Keratinocyte (primary cell): ENCODE data around the gene LFNG. TPM values are rescaled to one million over a fixed set of nuclear protein-coding genes. Genes with fewer than 3 reads are reported as not detected.

Experiments
- DNase-seq: peaks from one replicate; pipeline ENCODE4 v3.0.0-alpha.2; 2011; ENCODE audit warnings: low read depth, missing footprints, low spot score
- FAIRE-seq: peaks from 2 replicates; lab custom pipeline; 2011; peaks lifted over from hg19 to GRCh38; lab: Jason Lieb, UNC
- H2AFZ ChIP-seq: 2 replicates; pipeline ENCODE4 v1.6.0; 2012; ENCODE audit warnings: low read length, control low read depth, inconsistent platforms; ENCODE audit not compliant: control insufficient read depth
- H3K27ac ChIP-seq: 2 replicates; pipeline ENCODE4 v1.5.1; 2011; ENCODE audit warnings: low read length; ENCODE audit not compliant: control insufficient read depth, insufficient read depth
- H3K27me3 ChIP-seq: 3 replicates; pipeline ENCODE4 v1.6.0; 2011; ENCODE audit warnings: low read length; ENCODE audit not compliant: control insufficient read depth, insufficient read depth; ENCODE audit errors: extremely low read depth
- H3K36me3 ChIP-seq, 2 experiments: 2 replicates in 1 of 2; 3 replicates in 1 of 2; pipeline ENCODE4 v1.5.1; 2011; ENCODE audit warnings: low read length in 2 of 2, mild to moderate bottlenecking in 1 of 2; ENCODE audit not compliant: control insufficient read depth in 2 of 2, insufficient read depth in 2 of 2; ENCODE audit errors: extremely low read depth in 1 of 2
- H3K4me1 ChIP-seq: 3 replicates; pipeline ENCODE4 v1.5.1; 2011; ENCODE audit warnings: low read length; ENCODE audit not compliant: control insufficient read depth, insufficient read depth; ENCODE audit errors: extremely low read depth
- H3K4me2 ChIP-seq: 3 replicates; pipeline ENCODE4 v1.6.0; 2011; ENCODE audit warnings: low read depth, low read length; ENCODE audit not compliant: control insufficient read depth, insufficient read depth; ENCODE audit errors: extremely low read depth
- H3K4me3 ChIP-seq, 3 experiments: fragments of 200-600 bp in 1 of 3; sonication (generic) in 1 of 3; 2 replicates in 2 of 3; 3 replicates in 1 of 3; pipeline ENCODE4 v1.5.1; 2011 to 2016; ENCODE audit warnings: low read length in 3 of 3, mild to moderate bottlenecking in 3 of 3, control low read depth in 2 of 3, inconsistent platforms in 1 of 3, low read depth in 1 of 3, mixed read lengths in 1 of 3, mixed run types in 1 of 3, moderate library complexity in 1 of 3; ENCODE audit not compliant: control insufficient read depth in 2 of 3, insufficient read depth in 2 of 3; ENCODE audit errors: extremely low read depth in 1 of 3
- H3K79me2 ChIP-seq: 2 replicates; pipeline ENCODE4 v1.6.0; 2012; ENCODE audit warnings: low read length; ENCODE audit not compliant: control insufficient read depth, insufficient read depth
- H3K9ac ChIP-seq: 3 replicates; pipeline ENCODE4 v1.6.0; 2011; ENCODE audit warnings: low read length; ENCODE audit not compliant: control insufficient read depth, insufficient read depth; ENCODE audit errors: extremely low read depth
- H3K9me1 ChIP-seq: 3 replicates; pipeline ENCODE4 v1.6.0; 2011; ENCODE audit warnings: low read length; ENCODE audit not compliant: control insufficient read depth, insufficient read depth; ENCODE audit errors: extremely low read depth
- H3K9me3 ChIP-seq: 2 replicates; pipeline ENCODE4 v1.5.1; 2012; ENCODE audit warnings: low read depth, low read length; ENCODE audit not compliant: control insufficient read depth
- H4K20me1 ChIP-seq: 3 replicates; pipeline ENCODE4 v1.6.0; 2011; ENCODE audit warnings: low read length; ENCODE audit not compliant: control insufficient read depth, insufficient read depth; ENCODE audit errors: extremely low read depth
- CTCF ChIP-seq, 3 experiments: IDR thresholded peaks in 1 of 3; conservative IDR thresholded peaks in 1 of 3; optimal IDR thresholded peaks in 1 of 3; 2 replicates in 2 of 3; 3 replicates in 1 of 3; pipeline versions ENCODE3 to v1.5.1; 2011; ENCODE audit warnings: low read length in 3 of 3, mild to moderate bottlenecking in 3 of 3, moderate library complexity in 2 of 3, control low read depth in 1 of 3, inconsistent platforms in 1 of 3; ENCODE audit not compliant: insufficient read depth in 2 of 3; ENCODE audit errors: extremely low read depth in 1 of 3
- EZH2 ChIP-seq: IDR thresholded peaks from one replicate; pipeline ENCODE4 v1.6.1; 2012; ENCODE audit warnings: inconsistent platforms, mild to moderate bottlenecking, low read length, moderate library complexity
- dilution Hi-C: fragments of 300-500 bp; cut with MboI; formaldehyde crosslinking; loops from one replicate; pipeline ENCODE4 v1.7.0; 2020; ENCODE audit warnings: low sequenced_read_pairs; ENCODE audit not compliant: extremely low pct_ligation_motif_present
- polyA plus RNA-seq, 5 experiments: library from polyadenylated mRNA; depleted of rRNA in 3 of 5; stranded (reverse) in 3 of 5; stranded (forward) in 1 of 5; unstranded in 1 of 5; fragments of >200 nt; gene quantifications; 1 replicate in 1 of 5; 2 replicates in 3 of 5; 3 replicates in 1 of 5; pipeline versions ENCODE4 v1.2.1 to v1.2.3, GENCODE V29; 2011 to 2012; ENCODE audit warnings: missing spikeins in 2 of 5, low read depth in 1 of 5, low replicate concordance in 1 of 5

The LFNG gene
- polyA plus RNA-seq, 1 donor (not counting 4 experiments of a cell fraction or from before 2014, with no cell fraction given), result 17.7 TPM

GRCh38 chr7:2478399-2478785 is 41.2 kb upstream of the LFNG start:
- no peaks in the 10 kb centered on the region for H3K79me2 ChIP-seq
- DNase-seq, result no peak
- H2AFZ ChIP-seq, result no peak overlapping the region
- no peaks in the 10 kb centered on the region for H3K4me1 ChIP-seq
- no peak overlapping the region for H3K4me2 ChIP-seq
- H3K9me3 ChIP-seq, result no peaks in the 10 kb centered on the region
- H3K27ac ChIP-seq, result no peak overlapping the region
- TF ChIP-seq EZH2 (no peak), CTCF (optimal IDR thresholded peaks at IDR 0.05 in 1 of 3, IDR thresholded peaks at IDR 0.05 in 1 of 3, conservative IDR thresholded peaks at IDR 0.05 in 1 of 3; ENCODE audit: extremely low read depth in 1 of 3, insufficient read depth in 2 of 3, low read length in 3 of 3) (no peak)
- no peaks in the 10 kb centered on the region for H3K9me1 ChIP-seq
- H4K20me1 ChIP-seq, result no peaks in the 10 kb centered on the region
- FAIRE-seq, result no peak
- peaks cover 19% of the 10 kb centered on the region for H3K27me3 ChIP-seq
- H3K36me3 ChIP-seq, result no peaks in the 10 kb centered on the region
- dilution Hi-C loops, result no loop called here
- H3K4me3 ChIP-seq, result no peak overlapping the region
- H3K9ac ChIP-seq, result no peak overlapping the region

- Histone ChIP-seq H3K36me3 (no peaks in the 10 kb centered on the region), H3K9me1 (no peaks in the 10 kb centered on the region), H4K20me1 (no peaks in the 10 kb centered on the region), H3K79me2 (no peaks in the 10 kb centered on the region), H3K4me3 (no peak overlapping the region), H2AFZ (no peak overlapping the region), H3K4me1 (no peaks in the 10 kb centered on the region), H3K9me3 (no peaks in the 10 kb centered on the region), H3K27ac (no peak overlapping the region), H3K27me3 (peaks cover 21% of the 10 kb centered on the region), H3K9ac (no peak overlapping the region), H3K4me2 (no peak overlapping the region)
- TF ChIP-seq CTCF (optimal IDR thresholded peaks at IDR 0.05 in 1 of 3, IDR thresholded peaks at IDR 0.05 in 1 of 3, conservative IDR thresholded peaks at IDR 0.05 in 1 of 3; ENCODE audit: extremely low read depth in 1 of 3, insufficient read depth in 2 of 3, low read length in 3 of 3), result no peak
- TF ChIP-seq EZH2, result no peak
- DNase-seq (no peak), FAIRE-seq (no peak)
- dilution Hi-C loops, result no loop called here
Observed at GRCh38 chr7:2478800-2479199, 40.8 kb upstream of the LFNG start.
